AG04450 (cell line): ENCODE results near the gene FRMD7. TPM values are rescaled to one million over a fixed set of nuclear protein-coding genes. Genes with fewer than 3 reads are reported as not detected.
"Not testable (repeated sequence)": the region's sequence is repeated elsewhere in the genome, so short reads cannot be mapped to it uniquely, and the experiment has no call there.

Experiments used
- CTCF ChIA-PET: fragments of 300-600, 350-600 bp; formaldehyde crosslinking; extraction: SDS; loops from one replicate; lab custom pipeline; 2022; ENCODE audit warnings: antibody characterized with exemption, inconsistent platforms; lab: Charles Lee
- POLR2A ChIA-PET: fragments of 350-600 bp; formaldehyde crosslinking; extraction: SDS; loops from one replicate; lab custom pipeline; 2021; ENCODE audit warnings: antibody characterized with exemption, inconsistent platforms; lab: Yijun Ruan, JAX
- DNase-seq: peaks from one replicate; pipeline ENCODE4 v3.0.0-alpha.2; 2011; ENCODE audit warnings: low read depth, low spot score
- H3K27ac ChIP-seq: one replicate; pipeline ENCODE4 v1.5.1; 2012; ENCODE audit warnings: low read depth, low read length, control low read depth
- H3K27me3 ChIP-seq: one replicate; pipeline ENCODE4 v1.6.0; 2012; ENCODE audit warnings: low read length; ENCODE audit not compliant: control insufficient read depth, insufficient read depth
- H3K4me3 ChIP-seq: 2 replicates; pipeline ENCODE4 v1.5.1; 2011; ENCODE audit warnings: mild to moderate bottlenecking, low read depth, low read length, control low read depth
- H3K9me3 ChIP-seq: 2 replicates; pipeline ENCODE4 v1.5.1; 2012; ENCODE audit warnings: low read length; ENCODE audit not compliant: control insufficient read depth, insufficient read depth
- polyA plus RNA-seq: library from polyadenylated mRNA; depleted of rRNA; stranded (reverse); fragments of >200 nt; gene quantifications from 2 replicates; pipeline ENCODE4 v1.2.3, GENCODE V29; 2011
- TF ChIP-seq, protein P1 (sequence below): IDR thresholded peaks from 2 replicates; pipeline ENCODE4 v1.5.1; 2011; ENCODE audit warnings: low read depth, low read length, control low read depth, inconsistent platforms

The FRMD7 gene
- polyA plus RNA-seq, 1 experiment, result not detected

- ChIA-PET POLR2A (no interaction called here), CTCF (no interaction called here)
- DNase-seq, result no peak
- H3K4me3 ChIP-seq, result no peak overlapping the region
- no peaks in the 10 kb centered on the region for H3K9me3 ChIP-seq
- TF ChIP-seq, protein P1, sequence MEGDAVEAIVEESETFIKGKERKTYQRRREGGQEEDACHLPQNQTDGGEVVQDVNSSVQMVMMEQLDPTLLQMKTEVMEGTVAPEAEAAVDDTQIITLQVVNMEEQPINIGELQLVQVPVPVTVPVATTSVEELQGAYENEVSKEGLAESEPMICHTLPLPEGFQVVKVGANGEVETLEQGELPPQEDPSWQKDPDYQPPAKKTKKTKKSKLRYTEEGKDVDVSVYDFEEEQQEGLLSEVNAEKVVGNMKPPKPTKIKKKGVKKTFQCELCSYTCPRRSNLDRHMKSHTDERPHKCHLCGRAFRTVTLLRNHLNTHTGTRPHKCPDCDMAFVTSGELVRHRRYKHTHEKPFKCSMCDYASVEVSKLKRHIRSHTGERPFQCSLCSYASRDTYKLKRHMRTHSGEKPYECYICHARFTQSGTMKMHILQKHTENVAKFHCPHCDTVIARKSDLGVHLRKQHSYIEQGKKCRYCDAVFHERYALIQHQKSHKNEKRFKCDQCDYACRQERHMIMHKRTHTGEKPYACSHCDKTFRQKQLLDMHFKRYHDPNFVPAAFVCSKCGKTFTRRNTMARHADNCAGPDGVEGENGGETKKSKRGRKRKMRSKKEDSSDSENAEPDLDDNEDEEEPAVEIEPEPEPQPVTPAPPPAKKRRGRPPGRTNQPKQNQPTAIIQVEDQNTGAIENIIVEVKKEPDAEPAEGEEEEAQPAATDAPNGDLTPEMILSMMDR, result no peak
- no peak overlapping the region for H3K27ac ChIP-seq
- no peaks in the 10 kb centered on the region for H3K27me3 ChIP-seq
Observed at GRCh38 chrX:132115792-132116191, 12.0 kb downstream of the FRMD7 start.

- ChIA-PET CTCF (no interaction called here), POLR2A (no interaction called here)
- TF ChIP-seq, protein P1, result no peak
- no peak for DNase-seq
- no peak overlapping the region for H3K27ac ChIP-seq
- H3K9me3 ChIP-seq, result no peaks in the 10 kb centered on the region
- H3K27me3 ChIP-seq, result no peaks in the 10 kb centered on the region
- no peak overlapping the region for H3K4me3 ChIP-seq
Observed at GRCh38 chrX:132114607-132115006, 13.2 kb downstream of the FRMD7 start.

GRCh38 chrX:132107291-132107690 lies 20.5 kb downstream of the FRMD7 start:
- ChIA-PET POLR2A (no interaction called here), CTCF (no interaction called here)
- Histone ChIP-seq H3K9me3 (no peaks in the 10 kb centered on the region), H3K4me3 (no peak overlapping the region), H3K27ac (no peak overlapping the region), H3K27me3 (no peaks in the 10 kb centered on the region)
- DNase-seq, result no peak
- TF ChIP-seq, protein P1, result no peak

- Histone ChIP-seq H3K9me3 (no peaks in the 10 kb centered on the region), H3K4me3 (no peak overlapping the region), H3K27ac (no peak overlapping the region), H3K27me3 (no peaks in the 10 kb centered on the region)
- TF ChIP-seq, protein P1, result no peak
- DNase-seq, result no peak
- ChIA-PET POLR2A (no interaction called here), CTCF (interaction anchor here (3.1 kb wide), 1 partner anchor 9 kb away, joined by 13 read pairs; no protein-coding TSS in a partner anchor)
Observed at GRCh38 chrX:132101799-132102198, 26.0 kb downstream of the FRMD7 start.

DNA sequence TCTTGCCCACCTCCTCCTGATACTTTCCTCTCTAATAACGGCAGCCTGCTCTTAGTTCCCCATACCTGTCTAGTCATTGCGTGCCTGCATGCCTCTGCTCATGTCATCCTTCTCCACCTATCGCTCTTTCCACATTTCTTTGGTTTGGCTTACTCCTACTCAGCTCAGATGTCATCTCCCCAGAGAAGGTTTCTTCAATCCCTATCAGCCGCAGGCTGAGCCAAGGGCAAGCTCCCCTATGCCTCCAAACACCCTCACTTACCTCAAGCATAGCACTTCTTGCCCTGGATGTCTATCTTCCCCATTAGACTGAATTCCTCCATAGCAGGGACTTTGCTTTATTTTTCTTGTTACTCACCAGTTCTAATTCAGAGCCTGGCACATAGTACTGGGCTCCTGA lies 26.6 kb downstream of the FRMD7 start:
- Histone ChIP-seq H3K27me3 (no peaks in the 10 kb centered on the region), H3K9me3 (no peaks in the 10 kb centered on the region), H3K4me3 (no peak overlapping the region), H3K27ac (no peak overlapping the region)
- TF ChIP-seq, protein P1, result no peak
- POLR2A ChIA-PET, result no interaction called here
- CTCF ChIA-PET, result interaction anchor here (3.1 kb wide), 1 partner anchor 9 kb away, joined by 13 read pairs; no protein-coding TSS in a partner anchor
- no peak for DNase-seq

- CTCF ChIA-PET, H3K4me3 ChIP-seq: not testable (repeated sequence)
Observed at GRCh38 chrX:132098704-132099103, 29.1 kb downstream of the FRMD7 start.

More at GRCh38 chrX:132098704-132099103, 29.1 kb downstream of the FRMD7 start:
- POLR2A ChIA-PET, DNase-seq, H3K27ac ChIP-seq, H3K9me3 ChIP-seq, H3K27me3 ChIP-seq: not testable (repeated sequence)
